Activated CD8-positive, alpha-beta memory T cell treated with anti-CD3 and anti-CD28 coated beads, Interleukin-2, amount 50 U/mL, for 48 hours (primary cell): ENCODE measurements around the gene GNAL.
"Not testable (repeated sequence)": the region's sequence is repeated elsewhere in the genome, so short reads cannot be mapped to it uniquely, and the experiment has no call there.

Experiments
- DNase-seq: peaks from one replicate; pipeline ENCODE4 v3.0.0-alpha.2; 2020

Gene GNAL

GRCh38 chr18:11669948-11670275 is 19.2 kb upstream of the GNAL start:
- DNase-seq, result no peak

GRCh38 chr18:11671156-11671555 is 17.9 kb upstream of the GNAL start:
- DNase-seq, result no peak

DNA sequence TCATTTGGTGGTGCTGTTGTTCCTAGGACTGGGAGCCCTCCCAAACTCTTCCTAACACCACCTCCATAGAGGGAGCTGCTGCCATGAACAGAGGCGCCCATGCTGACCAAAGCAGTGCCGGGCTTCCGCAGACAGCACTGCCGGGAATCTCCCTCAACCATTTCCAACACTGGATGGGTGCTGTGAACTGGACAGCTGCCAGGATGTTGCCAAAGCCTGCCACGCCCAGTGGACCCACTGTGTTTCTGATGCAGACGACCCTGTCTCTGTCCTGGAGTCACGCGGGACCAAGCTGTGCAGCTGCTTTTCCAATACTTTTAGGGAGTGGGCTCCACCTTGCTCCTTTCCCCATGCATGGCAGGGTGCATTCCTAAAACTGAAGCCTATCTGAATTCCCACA is 16.9 kb upstream of the GNAL start:
- DNase-seq, result no peak

DNA sequence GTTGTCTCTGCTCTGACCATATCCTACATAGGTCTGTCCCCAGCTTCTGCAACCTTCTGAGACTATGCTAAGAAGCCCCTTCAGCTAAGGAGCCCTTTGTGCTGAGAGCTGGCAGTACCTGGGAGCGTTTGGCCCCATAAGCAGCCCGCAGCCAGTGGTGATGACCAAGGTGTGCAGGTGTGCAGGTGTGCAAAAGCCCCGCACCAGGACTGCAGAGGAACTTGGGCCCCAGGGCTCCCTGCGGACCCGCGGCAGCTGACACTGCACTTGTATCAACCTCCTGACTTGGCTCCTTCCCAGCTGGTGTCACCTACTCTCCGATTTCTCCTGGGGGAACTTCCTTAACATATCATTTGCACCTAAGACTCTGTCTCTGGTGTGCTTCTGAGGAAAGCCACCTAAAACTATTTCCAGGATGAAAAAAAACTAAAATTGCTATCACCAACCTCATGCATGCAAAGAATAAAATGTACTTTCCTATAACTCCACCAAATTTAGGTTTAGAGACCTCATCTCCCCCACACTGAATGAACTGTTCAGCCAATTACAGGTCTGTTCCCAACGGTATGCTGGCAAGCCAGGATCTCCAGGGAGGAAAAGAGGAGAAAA is 16.1 kb upstream of the GNAL start:
- DNase-seq, result no peak

DNA sequence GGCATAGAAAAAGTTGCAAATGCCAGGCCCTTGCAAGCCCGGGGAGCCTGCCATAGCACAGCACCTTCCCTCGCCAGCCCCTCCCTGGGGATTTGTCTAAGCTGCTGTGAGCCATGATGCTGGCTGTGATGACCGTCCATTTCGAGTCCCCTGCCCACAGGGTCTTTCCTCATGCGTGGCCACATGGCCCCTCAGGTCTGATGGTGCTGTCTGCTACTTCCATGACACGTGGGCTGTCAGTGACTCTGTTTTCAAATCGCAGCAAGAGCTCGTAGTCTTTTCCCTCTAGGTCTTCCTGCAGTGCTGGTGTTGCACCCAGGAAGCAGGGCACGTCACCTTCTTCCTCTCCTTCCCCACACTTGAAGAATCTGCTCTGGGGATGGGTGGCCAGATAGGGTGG is 15.5 kb upstream of the GNAL start:
- no peak for DNase-seq

GRCh38 chr18:11674119-11674518 is 14.9 kb upstream of the GNAL start:
- DNase-seq, result no peak

DNA sequence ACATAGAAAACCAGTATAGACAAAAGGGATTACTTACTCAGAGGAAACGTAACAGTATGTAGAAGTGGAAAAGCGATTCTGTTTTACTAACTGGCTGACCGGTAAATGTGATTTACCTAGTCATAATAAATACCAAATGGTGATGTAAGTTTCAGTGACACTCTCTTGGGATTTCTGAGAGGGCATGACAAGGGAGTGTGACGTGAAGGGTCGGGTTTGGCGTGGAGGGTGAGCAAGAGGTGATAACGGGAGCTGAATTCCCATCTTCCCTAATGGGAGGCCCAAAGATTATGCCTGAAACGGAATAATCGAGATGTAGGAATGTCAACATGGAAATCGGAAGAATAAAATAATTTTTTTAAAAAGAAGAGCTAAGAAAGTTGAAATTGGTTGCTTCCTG is 12.7 kb upstream of the GNAL start:
- no peak for DNase-seq

DNA sequence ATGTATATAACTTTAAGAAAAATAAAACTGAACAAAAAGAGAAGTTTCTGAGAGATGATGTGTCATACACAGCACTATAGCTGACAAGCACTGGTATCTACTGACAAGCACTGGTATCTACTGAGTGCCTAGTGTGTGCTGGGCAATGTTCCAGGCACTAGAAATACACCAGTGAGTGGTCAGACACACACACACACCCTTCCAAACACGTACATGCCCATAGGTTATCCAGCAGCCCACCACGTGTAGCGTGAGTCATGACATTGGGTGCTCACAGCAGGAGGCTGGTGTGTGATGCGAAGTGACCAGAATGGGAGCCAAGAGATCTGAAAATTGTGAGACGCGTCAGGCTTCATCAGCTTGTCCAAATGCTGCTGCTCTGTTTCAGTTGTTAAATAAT is 12.2 kb upstream of the GNAL start:
- DNase-seq, result no peak

GRCh38 chr18:11678211-11678610 is 10.9 kb upstream of the GNAL start:
- no peak for DNase-seq

- peak; percentile 58 for DNase-seq
These were observed 853 bp downstream of the GNAL start for GRCh38 chr18:11689669-11690565.

GRCh38 chr18:11690660-11691059 is 1.6 kb downstream of the GNAL start:
- not testable (repeated sequence) for DNase-seq

DNA sequence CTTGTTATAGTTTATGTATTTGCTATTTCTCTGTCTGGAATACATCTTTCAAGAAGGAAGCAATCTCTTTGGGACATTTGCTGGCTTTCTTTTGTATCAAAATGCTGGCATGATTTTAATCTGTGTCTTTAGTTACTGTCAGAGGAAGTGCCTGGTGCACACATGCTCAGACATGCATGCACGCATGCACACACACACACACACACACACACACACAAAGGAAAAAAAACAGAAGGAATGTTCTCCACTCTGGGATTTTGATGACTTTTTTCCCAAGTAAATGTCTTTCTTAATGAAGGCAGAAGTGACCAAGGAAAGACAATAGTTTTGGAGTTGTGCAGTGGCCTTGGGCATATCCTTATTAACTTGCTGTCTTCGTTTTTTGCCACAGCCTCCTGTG is 6.7 kb downstream of the GNAL start:
- DNase-seq, result no peak

DNA sequence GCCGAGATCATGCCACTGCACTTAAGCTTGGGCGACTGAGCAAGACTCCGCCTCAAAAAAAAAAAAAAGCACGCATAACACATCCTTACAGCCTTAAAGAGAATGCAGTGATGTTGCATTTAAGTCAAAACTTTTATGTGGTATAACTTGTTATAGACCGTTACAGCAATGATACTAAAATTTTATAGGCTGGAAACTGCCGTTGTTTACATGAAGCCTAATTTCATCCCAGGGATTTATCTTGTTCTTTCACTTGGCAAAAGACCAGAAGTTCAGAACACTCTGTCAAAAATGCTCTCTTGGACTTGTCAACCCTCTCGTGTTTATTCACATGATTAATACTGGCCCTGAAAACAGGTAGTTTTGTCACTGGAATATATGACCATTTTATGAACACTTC is 7.4 kb downstream of the GNAL start:
- no peak for DNase-seq

- no peak for DNase-seq
These were observed 11.8 kb downstream of the GNAL start for GRCh38 chr18:11700876-11701275.

DNA sequence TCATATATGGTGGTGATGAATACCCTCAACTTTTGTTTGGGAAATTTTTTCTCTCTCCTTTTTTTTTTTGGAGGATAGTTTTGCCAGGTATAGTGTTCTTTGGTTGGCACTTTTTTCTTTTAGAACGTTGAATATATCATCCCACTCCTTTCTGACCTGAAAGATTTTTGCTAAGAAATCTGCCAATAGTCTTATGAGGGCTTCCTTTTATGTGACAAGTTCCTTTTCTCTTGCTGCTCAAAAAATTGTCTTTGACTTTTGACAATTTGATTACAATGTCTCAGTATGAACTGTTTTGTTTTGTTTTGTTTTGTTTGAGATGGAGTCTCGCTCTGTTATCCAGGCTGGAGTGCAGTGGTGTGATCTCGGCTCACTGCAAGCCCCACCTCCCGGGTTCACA is 21.5 kb downstream of the GNAL start:
- no peak for DNase-seq

GRCh38 chr18:11713756-11714155 is 24.7 kb downstream of the GNAL start:
- no peak for DNase-seq

- no peak for DNase-seq
These were observed 25.3 kb downstream of the GNAL start for GRCh38 chr18:11714244-11714918.

DNA sequence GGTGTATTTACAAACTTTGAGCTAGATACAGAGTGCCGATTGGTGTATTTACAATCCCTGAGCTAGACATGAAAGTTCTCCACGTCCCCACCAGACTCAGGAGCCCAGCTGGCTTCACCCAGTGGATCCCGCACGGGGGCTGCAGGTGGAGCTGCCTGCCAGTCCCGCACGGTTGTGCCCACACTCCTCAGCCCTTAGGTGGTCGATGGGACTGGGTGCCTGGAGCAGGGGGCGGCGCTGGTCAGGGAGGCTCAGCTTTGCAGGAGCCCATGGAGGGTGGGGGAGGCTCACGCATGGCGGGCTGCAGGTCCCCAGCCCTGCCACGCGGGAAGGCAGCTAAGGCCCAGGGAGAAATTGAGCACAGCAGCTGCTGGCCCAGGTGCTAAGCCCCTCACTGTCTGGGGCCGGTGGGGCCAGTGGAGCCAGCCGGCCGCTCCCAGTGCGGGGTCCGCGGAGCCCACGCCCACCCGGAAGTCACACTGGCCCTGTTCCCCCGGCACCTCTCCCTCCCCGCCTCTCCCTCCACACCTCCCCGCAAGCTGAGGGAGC is 27.8 kb downstream of the GNAL start:
- DNase-seq, result not testable (repeated sequence)

DNA sequence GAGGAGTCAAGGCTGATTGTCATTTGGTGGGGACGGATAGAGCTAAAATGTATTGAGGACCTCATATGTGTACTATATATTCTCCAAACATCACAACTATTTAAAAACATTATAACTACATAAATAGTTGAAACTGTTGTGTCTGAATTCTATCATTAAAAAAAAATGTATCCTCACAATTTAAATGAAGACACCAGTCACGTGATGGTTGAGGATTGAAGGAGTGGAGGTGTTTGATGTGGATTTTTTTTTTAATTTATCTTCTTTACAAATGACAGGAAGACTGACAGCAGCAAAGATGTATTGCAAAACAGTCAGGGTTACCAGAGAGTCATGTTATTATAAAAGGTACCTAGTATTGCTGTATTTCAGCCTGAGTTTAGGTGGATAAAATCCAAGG is 30.0 kb downstream of the GNAL start:
- no peak for DNase-seq

- no peak for DNase-seq
These were observed 30.6 kb downstream of the GNAL start for GRCh38 chr18:11719621-11720020.

GRCh38 chr18:11721720-11722119 is 32.7 kb downstream of the GNAL start:
- no peak for DNase-seq

DNA sequence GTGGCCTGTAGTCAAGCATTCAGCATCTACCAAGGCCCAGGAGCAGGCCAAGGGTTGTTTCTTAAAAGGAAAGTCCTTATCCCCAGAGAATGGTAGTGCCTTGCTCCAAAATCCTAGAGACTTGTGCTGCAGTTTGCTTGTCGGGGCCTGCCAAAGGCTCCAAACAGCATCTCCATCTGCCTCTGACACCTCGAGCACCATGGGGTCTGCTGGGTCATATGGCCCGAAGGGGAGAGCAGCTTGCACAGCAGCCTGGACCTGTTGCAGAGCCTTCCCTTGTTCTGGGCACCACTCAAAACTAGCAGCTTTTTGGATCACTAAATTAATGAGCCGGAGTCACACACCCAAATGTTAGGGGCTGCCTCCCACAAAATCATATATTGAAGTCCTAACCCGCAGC is 35.7 kb downstream of the GNAL start:
- DNase-seq, result no peak

DNA sequence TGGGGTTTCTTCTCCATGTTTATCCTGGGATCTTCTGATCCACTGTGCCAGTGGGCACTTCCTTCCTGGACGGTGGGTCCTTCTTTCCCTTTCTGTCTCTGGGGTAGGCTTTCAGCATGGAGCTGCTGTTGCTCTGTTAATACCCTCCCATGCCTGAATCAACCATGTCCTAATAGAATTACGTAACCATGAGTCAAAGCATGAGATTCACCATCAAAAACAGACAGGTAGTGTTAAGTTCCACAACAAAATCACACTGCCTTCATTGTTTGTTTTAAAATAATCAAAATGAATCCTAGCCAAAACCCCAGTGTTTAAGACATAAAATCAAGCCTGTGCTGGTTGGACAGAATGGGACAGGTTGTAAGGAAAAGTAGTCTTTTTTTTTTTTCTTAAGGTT is 37.5 kb downstream of the GNAL start:
- no peak for DNase-seq

DNA sequence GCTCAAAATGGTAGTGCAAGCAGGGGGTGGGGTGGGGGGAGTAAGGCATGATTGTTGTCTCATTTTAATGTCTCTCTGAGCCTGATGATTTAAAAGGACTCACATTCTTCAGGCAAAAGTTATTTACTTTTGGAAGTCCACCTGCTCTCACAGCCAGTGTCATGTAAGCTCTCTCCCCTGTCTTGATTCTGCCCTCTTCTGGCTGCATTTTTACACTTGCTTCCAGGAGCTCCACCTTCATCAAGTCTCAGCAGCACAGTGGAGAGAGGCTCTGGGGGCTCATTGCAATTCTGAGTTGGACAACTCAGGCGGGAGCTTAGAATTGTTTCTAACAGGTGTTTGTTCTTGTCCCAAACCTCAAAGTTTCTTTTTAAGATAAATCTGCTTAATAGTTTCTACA is 39.2 kb downstream of the GNAL start:
- DNase-seq, result no peak
